Smooth muscle cell (in vitro differentiated cells): ENCODE measurements around the gene IL20RA. TPM values are rescaled to one million over a fixed set of nuclear protein-coding genes. Genes with fewer than 3 reads are reported as not detected.

Experiments used
- DNase-seq: peaks from one replicate; lab custom pipeline; 2025; ENCODE audit not compliant: unreplicated experiment; lab: John Stamatoyannopoulos, UW
- H2AFZ ChIP-seq: fragments of 200-600 bp; sonication (generic); 2 replicates; pipeline ENCODE4 v1.6.0; 2016; ENCODE audit warnings: antibody characterized with exemption, low read depth, mild to moderate bottlenecking
- H3F3A ChIP-seq: fragments of 200-600 bp; sonication (generic); 2 replicates; pipeline ENCODE4 v1.6.0; 2017; ENCODE audit warnings: antibody characterized with exemption, low read depth
- H3K27ac ChIP-seq: fragments of 200-600 bp; sonication (generic); 2 replicates; pipeline ENCODE4 v1.5.1; 2016; ENCODE audit warnings: low read depth, mild to moderate bottlenecking
- H3K27me3 ChIP-seq: fragments of 200-600 bp; sonication (generic); 2 replicates; pipeline ENCODE4 v1.6.1; 2016; ENCODE audit warnings: low read depth, mild to moderate bottlenecking
- H3K36me3 ChIP-seq: fragments of 200-600 bp; sonication (generic); 2 replicates; pipeline ENCODE4 v1.5.1; 2016; ENCODE audit warnings: low read depth
- H3K4me1 ChIP-seq: fragments of 200-600 bp; sonication (generic); 2 replicates; pipeline ENCODE4 v1.5.1; 2016; ENCODE audit warnings: low read depth
- H3K4me2 ChIP-seq: fragments of 200-600 bp; sonication (generic); 2 replicates; pipeline ENCODE4 v1.6.0; 2016; ENCODE audit warnings: mild to moderate bottlenecking
- H3K4me3 ChIP-seq: fragments of 200-600 bp; sonication (generic); 2 replicates; pipeline ENCODE4 v1.5.1; 2016; ENCODE audit warnings: mild to moderate bottlenecking
- H3K79me2 ChIP-seq: fragments of 200-600 bp; sonication (generic); 2 replicates; pipeline ENCODE4 v1.6.0; 2016; ENCODE audit warnings: low read depth, mild to moderate bottlenecking
- H3K9ac ChIP-seq: fragments of 200-600 bp; sonication (generic); 2 replicates; pipeline ENCODE4 v1.6.0; 2016; ENCODE audit warnings: low read depth
- H3K9me3 ChIP-seq: fragments of 200-600 bp; sonication (generic); replicated peaks from 2 replicates; pipeline ENCODE4 v1.5.1; 2016; ENCODE audit warnings: low read depth
- H4K20me1 ChIP-seq: fragments of 200-600 bp; sonication (generic); 2 replicates; pipeline ENCODE4 v1.6.0; 2016; ENCODE audit warnings: low read depth
- CTCF ChIP-seq: fragments of 200-600 bp; sonication (generic); IDR thresholded peaks from 2 replicates; pipeline ENCODE4 v1.5.1; 2017; ENCODE audit warnings: borderline replicate concordance, mild to moderate bottlenecking, antibody characterized with exemption; ENCODE audit not compliant: insufficient read depth, poor library complexity, severe bottlenecking
- WGBS: methylation state at CpG from one replicate; pipeline ENCODE4 v1.1.7; 2016; ENCODE audit warnings: low lambda C conversion rate; 5-methylcytosine and 5-hydroxymethylcytosine counted together
- polyA plus RNA-seq: library from polyadenylated mRNA; unstranded; fragments of >200 nt; fragmentation: Nextera tagmentation; extraction: Ambion mirVana; gene quantifications from 2 replicates; pipeline ENCODE4 v1.2.1, GENCODE V29; 2016
- total RNA-seq: library from RNA; depleted of rRNA; stranded (reverse); fragments of >200 nt; gene quantifications from 2 replicates; pipeline ENCODE4 v1.2.3, GENCODE V29; 2014

Gene IL20RA
- total and polyA plus RNA-seq, 2 experiments from 2014 or later, result 0.46 to 2.9 TPM

- TF ChIP-seq CTCF, result no peak
- no peak overlapping the region for H3K4me3 ChIP-seq
- no peak overlapping the region for H3K27ac ChIP-seq
Observed at GRCh38 chr6:137070303-137070702, 25.5 kb upstream of the IL20RA start.

GRCh38 chr6:137067399-137067798 lies 22.6 kb upstream of the IL20RA start:
- no peak for TF ChIP-seq CTCF
- no peak overlapping the region for H3K9ac ChIP-seq
- H4K20me1 ChIP-seq, result no peaks in the 10 kb centered on the region

More at GRCh38 chr6:137070303-137070702, 25.5 kb upstream of the IL20RA start:
- WGBS, result 73% methylated on average over 5 of the region's 5 CpGs
- Histone ChIP-seq H3K79me2 (no peaks in the 10 kb centered on the region), H3K9ac (no peak overlapping the region), H3K4me2 (no peak overlapping the region), H4K20me1 (no peaks in the 10 kb centered on the region), H3K4me1 (no peaks in the 10 kb centered on the region), H3K9me3 (no peaks in the 10 kb centered on the region), H2AFZ (no peak overlapping the region), H3K36me3 (no peaks in the 10 kb centered on the region), H3K27me3 (peaks cover 14% of the 10 kb centered on the region), H3F3A (no peaks in the 10 kb centered on the region)
- DNase-seq, result no peak

GRCh38 chr6:137058037-137058436 lies 13.3 kb upstream of the IL20RA start:
- 93% methylated on average over 3 of the region's 3 CpGs for WGBS
- H3K4me2 ChIP-seq, result no peak overlapping the region

More at GRCh38 chr6:137067399-137067798, 22.6 kb upstream of the IL20RA start:
- H3K4me2 ChIP-seq, result no peak overlapping the region
- H3F3A ChIP-seq, result no peaks in the 10 kb centered on the region
- no peaks in the 10 kb centered on the region for H3K4me1 ChIP-seq
- no peaks in the 10 kb centered on the region for H3K9me3 ChIP-seq
- WGBS, result 88% methylated on average over 2 of the region's 2 CpGs
- no peak overlapping the region for H2AFZ ChIP-seq
- no peaks in the 10 kb centered on the region for H3K36me3 ChIP-seq
- H3K27me3 ChIP-seq, result peaks cover 17% of the 10 kb centered on the region
- no peak overlapping the region for H3K4me3 ChIP-seq
- no peak overlapping the region for H3K27ac ChIP-seq
- no peaks in the 10 kb centered on the region for H3K79me2 ChIP-seq
- DNase-seq, result no peak

More at GRCh38 chr6:137058037-137058436, 13.3 kb upstream of the IL20RA start:
- no peak for DNase-seq
- H4K20me1 ChIP-seq, result no peaks in the 10 kb centered on the region
- H3F3A ChIP-seq, result no peaks in the 10 kb centered on the region
- no peak overlapping the region for H2AFZ ChIP-seq
- no peak overlapping the region for H3K27ac ChIP-seq
- no peaks in the 10 kb centered on the region for H3K36me3 ChIP-seq
- no peaks in the 10 kb centered on the region for H3K79me2 ChIP-seq
- H3K4me1 ChIP-seq, result no peaks in the 10 kb centered on the region
- peaks cover under 1% of the 10 kb centered on the region for H3K27me3 ChIP-seq
- no peak for TF ChIP-seq CTCF
- no peak overlapping the region for H3K4me3 ChIP-seq
- H3K9me3 ChIP-seq, result no peaks in the 10 kb centered on the region
- no peak overlapping the region for H3K9ac ChIP-seq
